ENCODE data around the gene DARS1. TPM values are rescaled to one million over a fixed set of nuclear protein-coding genes. Genes with fewer than 3 reads are reported as not detected.

Gene DARS1
- total and polyA plus RNA-seq, 5 donors from 2014 or later: 51.8 to 144 (median 128) TPM

Other genes with a start within 250 kb of the DARS1 start
- 177 TPM for gene UBXN4, start 243.8 kb downstream of the DARS1 start, total RNA-seq
- gene UBXN4, start 243.8 kb downstream of the DARS1 start, polyA plus RNA-seq: 100 to 1,000 TPM; 101 to 163 (median 119) TPM
- not detected for gene LCT, start 148.4 kb downstream of the DARS1 start, total RNA-seq
- not detected for gene LCT, start 148.4 kb downstream of the DARS1 start, polyA plus RNA-seq
- 27.7 TPM for gene MCM6, start 109.2 kb downstream of the DARS1 start, total RNA-seq
- gene MCM6, start 109.2 kb downstream of the DARS1 start, polyA plus RNA-seq: 10 to 100 TPM; 15.6 to 18.7 (median 18.0) TPM
- gene CXCR4, start 132.5 kb upstream of the DARS1 start, total RNA-seq: 2,224 TPM
- gene CXCR4, start 132.5 kb upstream of the DARS1 start, polyA plus RNA-seq: 100 to 1,000 TPM; 536 to 682 (median 586) TPM